ENCODE data around the gene TMEM151B.

GRCh38 chr6:44266347-44266746 lies 3.9 kb upstream of the TMEM151B start:
- TF ChIP-seq, protein P1, sequence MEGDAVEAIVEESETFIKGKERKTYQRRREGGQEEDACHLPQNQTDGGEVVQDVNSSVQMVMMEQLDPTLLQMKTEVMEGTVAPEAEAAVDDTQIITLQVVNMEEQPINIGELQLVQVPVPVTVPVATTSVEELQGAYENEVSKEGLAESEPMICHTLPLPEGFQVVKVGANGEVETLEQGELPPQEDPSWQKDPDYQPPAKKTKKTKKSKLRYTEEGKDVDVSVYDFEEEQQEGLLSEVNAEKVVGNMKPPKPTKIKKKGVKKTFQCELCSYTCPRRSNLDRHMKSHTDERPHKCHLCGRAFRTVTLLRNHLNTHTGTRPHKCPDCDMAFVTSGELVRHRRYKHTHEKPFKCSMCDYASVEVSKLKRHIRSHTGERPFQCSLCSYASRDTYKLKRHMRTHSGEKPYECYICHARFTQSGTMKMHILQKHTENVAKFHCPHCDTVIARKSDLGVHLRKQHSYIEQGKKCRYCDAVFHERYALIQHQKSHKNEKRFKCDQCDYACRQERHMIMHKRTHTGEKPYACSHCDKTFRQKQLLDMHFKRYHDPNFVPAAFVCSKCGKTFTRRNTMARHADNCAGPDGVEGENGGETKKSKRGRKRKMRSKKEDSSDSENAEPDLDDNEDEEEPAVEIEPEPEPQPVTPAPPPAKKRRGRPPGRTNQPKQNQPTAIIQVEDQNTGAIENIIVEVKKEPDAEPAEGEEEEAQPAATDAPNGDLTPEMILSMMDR (IDR thresholded peaks at IDR 0.05) = no peak
- TF ChIP-seq POLR2A (IDR thresholded peaks at IDR 0.05) = no peak
